Stimulated activated CD8-positive, alpha-beta memory T cell treated with anti-CD3 and anti-CD28 coated beads, Interleukin-15, amount 100 ng/mL, for 1 hour (primary cell): ENCODE results near the gene MSH4.
"Not testable (repeated sequence)": the region's sequence is repeated elsewhere in the genome, so short reads cannot be mapped to it uniquely, and the experiment has no call there.

Experiments used
- DNase-seq: peaks from one replicate; pipeline ENCODE4 v3.0.0-alpha.2; 2020; ENCODE audit warnings: low read depth

Gene MSH4

DNA sequence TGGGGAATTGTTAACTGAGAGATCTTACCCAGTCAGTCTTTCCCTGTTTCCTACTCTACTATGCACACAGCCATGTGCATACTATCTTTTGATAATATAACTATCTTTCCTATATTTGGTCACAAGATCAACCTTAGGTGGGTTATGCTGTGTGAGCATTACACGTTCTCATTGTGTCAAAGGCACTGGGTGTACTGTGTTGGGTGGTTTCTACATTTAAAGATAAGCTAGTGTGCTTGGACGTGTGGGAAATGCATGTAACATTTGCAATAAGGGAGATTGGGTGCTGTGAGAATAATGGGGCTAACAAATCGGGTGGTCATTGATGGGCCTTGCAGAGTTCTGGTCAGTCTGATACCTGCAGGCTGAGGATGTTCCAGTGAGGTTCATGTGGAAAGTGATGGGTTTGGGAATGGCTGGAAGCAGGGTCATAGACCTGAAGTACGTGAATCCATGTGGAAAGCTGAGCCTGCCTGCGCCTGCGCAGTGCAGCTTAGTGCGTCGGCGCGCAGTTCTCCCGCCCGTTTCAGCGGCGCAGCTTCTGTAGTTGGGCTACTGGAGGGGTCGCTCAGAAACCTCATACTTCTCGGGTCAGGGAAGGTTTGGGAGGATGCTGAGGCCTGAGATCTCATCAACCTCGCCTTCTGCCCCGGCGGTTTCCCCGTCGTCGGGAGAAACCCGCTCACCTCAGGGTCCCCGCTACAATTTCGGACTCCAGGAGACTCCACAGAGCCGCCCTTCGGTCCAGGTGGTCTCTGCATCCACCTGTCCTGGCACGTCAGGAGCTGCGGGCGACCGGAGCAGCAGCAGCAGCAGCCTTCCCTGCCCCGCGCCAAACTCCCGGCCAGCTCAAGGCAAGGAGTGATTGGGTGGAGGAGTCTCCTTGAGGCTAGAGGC is at the start of gene MSH4:
Gene MSH4, plus strand, starts transcription at position 507 of the 897 bp plus-strand sequence. Its CDS starts 104 bp downstream, at position 611.
- no peak for DNase-seq

DNA sequence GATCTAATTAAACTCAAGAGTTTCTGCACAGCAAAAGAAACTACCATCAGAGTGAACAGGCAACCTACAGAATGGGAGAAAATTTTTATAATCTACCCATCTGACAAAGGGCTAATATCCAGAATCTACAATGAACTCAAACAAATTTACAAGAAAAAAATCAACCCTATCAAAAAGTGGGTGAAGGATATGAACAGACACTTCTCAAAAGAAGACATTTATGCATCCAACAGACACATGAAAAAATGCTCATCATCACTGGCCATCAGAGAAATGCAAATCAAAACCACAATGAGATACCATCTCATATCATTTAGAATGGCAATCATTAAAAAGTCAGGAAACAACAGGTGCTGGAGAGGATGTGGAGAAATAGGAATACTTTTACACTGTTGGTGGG is 39.5 kb upstream of the MSH4 start:
- not testable (repeated sequence) for DNase-seq

DNA sequence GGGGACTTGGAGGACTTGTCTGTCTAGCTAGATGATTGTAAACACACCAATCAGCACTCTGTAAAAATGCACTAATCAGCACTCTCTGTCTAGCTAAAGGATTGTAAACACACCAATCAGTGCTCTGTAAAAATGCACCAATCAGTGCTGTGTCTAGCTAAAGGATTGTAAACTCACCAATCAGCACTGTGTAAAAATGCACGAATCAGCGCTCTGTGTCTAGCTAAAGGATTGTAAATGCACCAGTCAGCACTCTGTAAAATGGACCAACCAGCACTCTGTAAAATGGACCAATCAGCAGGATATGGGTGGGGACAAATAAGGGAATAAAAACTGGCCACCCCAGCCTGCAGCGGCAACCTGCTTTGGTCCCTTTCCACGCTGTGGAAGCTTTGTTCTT is 38.1 kb upstream of the MSH4 start:
- not testable (repeated sequence) for DNase-seq

DNA sequence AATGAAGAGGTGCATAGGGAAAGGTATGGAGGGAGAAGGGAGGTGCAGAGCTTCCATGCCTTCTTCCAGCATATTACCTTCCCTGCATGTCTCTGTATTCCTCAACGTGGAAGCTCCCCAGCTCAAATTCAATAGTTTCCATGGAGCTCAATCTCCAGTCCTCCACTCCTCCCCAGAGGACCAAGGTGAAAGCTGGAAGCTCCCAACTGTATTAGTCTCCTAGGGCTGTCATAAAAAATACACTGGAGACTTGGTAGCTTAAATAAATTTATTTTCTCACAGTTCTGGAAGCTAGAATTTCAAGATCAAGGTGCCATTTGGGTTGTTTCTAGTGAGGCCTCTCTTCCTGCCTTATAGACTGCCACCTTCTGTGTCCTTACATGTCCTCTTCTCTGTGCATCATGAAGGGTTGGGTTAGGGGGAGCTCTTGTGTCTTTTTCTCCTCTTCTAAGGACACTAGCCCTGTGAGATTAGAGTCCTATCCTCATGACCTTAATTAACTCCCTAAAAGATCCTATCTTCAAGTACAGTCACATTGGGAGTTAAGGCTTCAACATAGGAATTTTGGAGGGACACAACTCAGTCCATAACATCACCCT is 32.5 kb upstream of the MSH4 start:
- DNase-seq = no peak

DNA sequence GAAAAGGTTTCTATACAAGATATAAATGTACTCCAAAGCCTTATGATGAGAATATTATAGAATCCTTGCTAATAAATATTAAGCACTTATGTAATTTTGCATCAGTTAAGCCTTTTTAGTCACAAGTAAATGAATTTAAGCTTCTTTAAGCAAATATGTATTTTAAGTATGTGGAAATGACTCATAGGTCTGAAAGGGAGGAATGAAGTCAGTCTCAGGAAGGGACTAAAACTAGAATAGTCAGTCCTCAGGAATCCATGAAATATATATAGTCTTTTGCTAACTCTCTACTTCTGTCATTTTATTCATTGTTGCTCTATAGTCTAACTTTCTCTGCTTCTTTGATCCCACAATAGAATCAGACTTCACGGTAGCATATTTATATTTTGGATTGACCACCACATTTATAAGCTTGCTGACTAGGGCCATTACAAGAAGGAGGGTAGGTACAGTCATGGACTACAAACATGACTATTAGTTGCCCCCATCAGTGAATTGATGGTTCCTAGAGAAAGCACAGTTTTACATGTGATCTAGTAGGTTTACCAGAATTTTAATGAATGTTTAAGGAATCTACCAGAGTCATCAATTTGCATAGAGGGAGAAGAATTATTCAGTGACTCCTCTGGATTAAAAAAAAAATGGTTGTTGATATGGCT is 30.9 kb upstream of the MSH4 start:
- no peak for DNase-seq

DNA sequence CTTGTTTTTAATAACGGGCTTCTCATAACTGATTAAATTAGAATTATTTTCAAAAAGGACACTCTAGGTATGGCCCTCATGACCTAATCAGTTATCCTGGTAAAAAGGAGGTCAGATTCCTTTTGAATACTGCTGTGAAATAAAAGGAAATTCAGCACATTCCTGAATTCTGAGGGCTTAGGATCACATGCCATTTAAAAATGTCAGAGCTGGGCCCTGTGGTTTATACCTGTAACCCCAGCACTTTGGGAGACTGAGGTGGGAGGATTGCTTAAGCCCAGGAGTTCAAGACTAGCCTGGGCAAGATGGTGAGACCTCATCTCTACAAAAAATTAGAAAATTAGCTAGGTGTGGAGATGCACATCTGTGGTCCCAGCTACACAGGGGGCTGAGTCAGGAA is 28.7 kb upstream of the MSH4 start:
- DNase-seq = no peak

DNA sequence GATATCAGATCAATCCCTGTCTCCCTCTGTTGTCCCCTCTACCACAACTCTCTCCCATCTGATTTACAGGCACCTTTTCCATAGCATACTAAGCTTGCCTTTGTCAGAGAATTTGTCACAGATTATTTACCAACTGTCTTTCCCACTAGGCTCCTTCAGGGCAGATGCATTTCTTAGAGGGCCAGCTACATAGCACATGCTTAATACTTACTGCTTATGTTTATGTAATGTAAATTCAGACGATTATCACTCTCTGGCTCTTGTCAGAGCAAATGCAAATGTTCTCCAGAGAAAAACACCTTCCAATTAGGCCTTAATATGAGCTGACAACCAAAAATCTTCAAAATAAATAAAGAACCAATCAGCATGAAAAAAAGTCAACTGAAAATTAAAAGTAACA is 25.9 kb upstream of the MSH4 start:
- DNase-seq = no peak

DNA sequence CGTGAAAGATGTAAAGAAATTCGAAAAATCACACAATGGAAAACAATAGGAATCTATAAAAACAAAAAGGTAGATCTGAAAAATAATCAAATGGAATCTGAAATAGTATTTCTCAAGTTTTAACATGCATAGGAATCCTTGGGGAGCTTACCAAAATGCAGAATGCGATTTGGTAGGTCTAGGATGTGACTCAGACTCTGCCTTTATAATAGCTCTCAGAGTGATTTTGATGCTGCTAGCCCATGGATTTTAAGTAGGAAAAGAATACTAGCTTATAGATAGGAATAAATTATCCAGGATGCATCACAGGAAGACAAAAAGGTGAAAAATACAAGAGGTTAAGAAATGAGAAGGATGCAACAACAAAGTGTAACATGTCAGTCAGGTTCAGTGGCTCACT is 24.7 kb upstream of the MSH4 start:
- no peak for DNase-seq

DNA sequence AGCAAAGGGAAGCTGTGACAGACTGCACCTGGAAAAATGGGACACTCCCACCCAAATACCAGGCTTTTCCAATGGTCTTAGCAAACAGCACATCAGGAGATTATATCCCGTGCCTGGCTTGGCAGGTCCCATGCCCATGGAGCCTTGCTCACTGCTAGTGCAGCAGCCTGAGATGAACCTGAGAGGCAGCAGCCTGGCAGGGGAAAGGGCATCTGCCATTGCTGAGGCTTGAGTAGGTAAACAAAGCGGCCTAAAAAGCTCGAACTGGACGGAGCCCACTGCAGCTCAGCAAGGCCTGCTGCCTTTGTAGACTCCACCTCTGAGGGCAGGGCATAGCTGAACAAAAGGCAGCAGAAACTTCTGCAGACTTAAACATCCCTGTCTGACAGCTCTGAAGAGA is 18.9 kb upstream of the MSH4 start:
- DNase-seq = not testable (repeated sequence)

DNA sequence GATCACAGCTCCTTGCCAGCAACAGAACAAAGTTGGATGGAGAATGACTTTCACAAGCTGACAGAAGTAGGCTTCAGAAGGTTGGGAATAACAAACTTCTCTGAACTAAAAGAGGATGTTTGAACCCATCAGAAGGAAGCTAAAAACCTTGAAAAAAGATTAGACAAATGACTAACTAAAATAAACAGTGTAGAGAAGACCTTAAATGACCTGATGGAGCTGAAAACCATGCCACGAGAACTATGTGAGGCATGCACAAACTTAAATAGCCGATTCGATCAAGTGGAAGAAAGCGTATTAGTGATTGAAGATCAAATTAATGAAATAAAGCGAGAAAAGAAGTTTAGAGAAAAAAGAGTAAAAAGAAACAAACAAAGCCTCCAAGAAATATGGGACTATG is 18.0 kb upstream of the MSH4 start:
- not testable (repeated sequence) for DNase-seq

DNA sequence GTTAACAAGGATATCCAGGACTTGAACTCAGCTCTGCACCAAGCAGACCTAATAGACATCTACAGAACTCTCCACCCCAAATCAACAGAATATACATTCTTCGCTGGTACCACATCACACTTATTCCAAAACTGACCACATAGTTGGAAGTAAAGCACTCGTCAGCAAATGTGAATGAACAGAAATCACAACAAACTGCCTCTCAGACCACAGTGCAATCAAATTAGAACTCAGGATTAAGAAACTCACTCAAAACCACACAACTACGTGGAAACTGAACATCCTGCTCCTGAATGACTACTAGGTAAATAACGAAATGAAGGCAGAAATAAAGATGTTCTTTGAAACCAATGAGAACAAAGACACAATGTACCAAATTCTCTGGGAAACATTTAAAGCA is 16.5 kb upstream of the MSH4 start:
- DNase-seq = not testable (repeated sequence)

DNA sequence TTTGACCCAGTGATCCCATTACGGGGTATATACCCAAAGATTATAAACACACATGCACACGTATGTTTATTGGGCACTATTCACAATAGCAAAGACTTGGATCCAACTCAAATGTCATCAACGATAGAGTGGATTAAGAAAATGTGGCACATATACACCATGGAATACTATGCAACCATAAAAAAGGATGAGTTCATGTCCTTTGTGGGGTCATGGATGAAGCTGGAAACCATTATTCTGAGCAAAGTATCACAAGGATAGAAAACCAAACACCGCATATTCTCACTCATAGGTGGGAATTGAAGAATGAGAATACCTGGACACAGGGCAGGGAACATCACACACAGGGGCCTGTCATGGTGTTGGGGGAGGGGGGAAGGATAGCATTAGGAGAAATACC is 12.8 kb upstream of the MSH4 start:
- DNase-seq = not testable (repeated sequence)

DNA sequence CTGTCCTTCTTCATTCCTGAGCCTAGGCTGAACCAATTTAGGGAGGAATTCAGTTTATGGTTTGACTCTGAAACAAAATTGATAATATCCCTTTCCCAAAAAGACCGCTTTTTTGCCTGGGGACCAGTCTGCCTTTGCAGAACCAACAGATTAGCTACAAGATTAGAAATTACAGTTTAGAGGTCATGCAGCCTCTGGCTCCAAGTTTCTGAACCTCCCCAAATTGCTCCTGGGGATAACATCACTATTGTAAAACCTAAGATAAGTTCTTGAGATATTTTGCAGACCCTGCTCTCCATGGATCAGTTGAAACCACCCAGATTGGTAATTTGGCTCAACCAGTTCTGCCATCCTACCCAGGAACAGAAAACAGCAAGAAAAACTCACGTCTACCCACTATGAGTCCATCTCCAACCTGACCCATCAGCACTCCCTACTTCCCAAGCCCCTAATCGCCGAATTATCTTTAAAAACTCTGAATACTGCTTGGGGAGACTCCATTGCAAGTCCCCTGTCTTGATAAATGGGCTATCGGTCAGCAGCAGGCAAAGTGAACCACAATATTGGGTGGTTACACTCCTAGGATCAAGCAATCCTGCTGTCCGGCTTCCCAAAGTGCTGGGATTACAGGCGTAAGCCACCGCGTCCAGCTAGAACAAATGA is 11.2 kb upstream of the MSH4 start:
- DNase-seq = no peak

DNA sequence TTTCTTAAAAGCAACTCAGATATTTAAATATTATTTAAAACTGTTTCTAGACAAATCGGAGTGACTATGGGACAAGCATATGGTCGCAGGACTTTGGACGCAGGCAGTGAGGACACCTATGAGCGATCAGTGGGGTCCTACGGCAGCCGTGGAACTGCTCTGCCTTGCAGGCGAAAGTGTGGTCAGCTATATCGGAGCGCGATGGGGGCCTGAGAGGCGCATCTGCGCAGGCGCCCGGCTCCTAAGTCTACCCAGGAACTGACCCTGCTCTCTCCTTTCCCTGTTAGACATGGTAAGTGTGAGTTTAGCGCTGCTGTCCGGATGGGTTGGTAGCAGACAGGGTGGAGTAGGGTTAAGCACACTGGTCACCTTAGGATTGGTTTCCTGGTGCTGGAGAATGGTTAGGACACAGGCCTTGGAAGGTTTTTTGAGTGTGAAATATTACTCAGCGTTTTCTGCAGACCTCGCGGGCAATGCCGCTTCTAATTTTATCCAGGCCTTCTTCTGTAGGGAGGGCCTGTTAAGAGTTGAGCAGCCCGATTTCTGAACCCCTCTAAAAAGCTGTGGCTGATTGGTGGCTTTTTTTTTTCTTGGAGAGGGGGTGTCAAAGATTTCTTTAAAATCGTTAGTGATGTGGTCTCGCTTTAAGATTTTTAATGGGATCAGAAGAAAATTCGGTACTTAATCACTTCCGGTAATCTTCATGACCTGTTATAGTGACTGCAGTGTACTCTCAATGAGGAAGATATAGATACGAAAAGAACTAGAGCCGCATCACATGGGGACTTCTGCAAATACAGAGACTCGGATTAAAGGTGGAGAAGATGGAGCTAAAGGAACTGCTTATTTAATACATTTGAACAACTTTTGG is 10.5 kb upstream of the MSH4 start, which contains the start of gene RABGGTB:
Gene RABGGTB, plus strand, starts transcription at position 274 of the 871 bp plus-strand sequence. Its CDS starts 16 bp downstream, at position 290.
- DNase-seq = peak; percentile 85

DNA sequence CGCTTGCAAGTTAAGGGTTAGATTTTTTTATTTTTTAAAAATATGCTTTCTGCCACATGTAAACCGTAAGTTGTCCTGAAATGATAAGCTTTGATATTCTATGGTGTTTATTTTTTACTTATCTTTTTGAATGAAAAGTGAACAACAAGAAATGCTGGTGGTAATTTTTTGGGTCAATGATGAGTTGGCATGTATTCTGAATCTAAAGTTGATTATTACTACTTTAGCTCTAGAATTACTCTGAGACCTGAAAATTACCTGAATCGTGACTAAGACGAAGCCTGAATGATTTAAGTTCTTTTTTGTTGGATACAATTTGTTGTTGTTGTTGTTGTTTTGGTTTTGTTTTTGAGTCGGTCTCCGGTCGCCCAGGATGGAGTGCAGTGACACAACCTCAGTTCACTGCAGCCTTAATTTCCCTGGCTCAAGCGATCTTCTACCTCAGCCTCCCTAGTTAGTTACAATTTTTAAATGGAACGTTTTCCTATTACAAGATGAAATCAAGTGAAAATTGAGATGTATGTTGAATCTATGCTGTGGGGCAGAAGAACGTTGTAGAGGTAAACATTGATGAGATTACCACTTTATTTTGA is 9.7 kb upstream of the MSH4 start:
- DNase-seq = no peak

DNA sequence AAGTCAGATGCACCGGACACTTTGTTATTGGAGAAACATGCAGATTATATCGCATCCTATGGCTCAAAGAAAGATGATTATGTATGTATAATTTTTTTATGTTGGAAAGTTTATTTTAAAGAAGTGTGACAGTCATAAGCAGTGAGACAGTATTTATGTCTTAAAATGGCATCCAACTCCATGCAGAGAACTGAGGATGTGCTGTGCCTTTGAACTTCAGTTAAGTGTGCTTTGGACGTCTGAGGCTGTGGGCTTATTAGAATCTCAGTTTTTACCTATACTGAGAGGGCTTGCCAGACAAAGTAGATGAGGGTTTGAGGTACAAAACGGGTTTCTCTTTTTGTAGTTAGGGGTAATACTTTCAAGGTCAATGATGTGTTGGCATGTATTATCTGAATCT is 9.2 kb upstream of the MSH4 start:
- DNase-seq = no peak

DNA sequence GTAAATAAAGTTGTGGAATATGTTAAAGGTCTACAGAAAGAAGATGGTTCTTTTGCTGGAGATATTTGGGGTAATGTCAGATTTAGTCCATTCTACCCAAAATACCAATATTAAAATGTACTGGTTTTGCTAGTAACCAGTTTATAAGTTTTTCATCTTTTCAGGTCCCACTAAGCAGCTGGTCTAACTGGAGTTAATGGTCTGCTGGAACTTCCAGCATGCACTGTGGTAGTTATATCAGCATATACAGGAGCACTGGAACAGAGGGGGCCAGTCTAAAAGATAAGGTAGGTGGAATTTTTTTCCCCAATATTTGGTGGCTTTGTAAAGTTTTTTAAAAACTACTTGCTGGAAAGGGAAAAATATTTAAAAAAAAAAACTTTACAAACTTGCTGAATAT is 6.7 kb upstream of the MSH4 start:
- no peak for DNase-seq

DNA sequence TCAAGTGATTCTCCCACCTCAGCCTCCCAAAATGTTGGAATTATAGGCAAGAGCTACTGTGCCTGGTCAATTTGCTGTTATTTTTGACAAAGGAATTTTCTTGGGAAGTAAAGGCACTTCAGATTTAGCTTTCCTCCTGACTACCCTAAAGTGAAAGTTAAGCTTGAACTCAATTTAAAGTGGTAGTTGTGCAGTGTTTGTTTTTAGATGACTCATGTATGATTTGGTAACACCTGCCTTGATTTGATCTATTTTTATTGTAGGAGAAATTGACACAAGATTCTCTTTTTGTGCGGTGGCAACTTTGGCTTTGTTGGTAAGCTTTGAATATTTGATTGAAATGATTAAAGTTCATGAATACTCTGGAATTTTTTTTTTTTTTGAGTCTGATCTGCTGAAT is 5.7 kb upstream of the MSH4 start:
- DNase-seq = no peak

DNA sequence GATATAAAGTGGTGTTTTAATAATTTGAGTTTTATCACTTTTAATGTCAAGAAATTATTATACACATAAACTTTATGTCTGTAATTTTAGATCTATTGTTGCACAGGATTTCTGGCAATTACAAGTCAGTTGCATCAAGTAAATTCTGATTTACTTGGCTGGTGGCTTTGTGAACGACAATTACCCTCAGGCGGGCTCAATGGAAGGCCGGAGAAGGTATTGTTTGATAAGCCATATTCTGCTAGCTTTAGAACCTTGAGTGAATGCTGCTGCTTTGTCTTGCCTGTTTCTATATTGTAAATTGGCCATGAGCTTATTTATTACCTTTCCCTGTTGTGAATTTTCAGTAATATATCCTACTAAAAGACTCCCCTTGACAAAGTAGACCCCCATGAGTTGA is 4.6 kb upstream of the MSH4 start:
- no peak for DNase-seq

DNA sequence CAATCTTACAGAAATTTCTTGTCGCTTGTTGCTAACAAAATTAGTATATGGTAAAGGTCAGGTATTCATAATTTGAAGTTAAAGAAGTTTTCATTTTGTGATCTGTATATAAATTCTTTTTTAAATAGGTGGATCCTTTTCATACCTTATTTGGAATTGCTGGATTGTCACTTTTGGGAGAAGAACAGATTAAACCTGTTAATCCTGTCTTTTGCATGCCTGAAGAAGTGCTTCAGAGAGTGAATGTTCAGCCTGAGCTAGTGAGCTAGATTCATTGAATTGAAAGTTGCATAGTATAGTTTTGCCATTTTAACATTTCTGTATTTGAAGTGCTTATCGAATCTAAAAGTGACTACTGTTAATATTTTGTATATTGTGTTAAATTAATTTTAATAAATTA is 2.3 kb upstream of the MSH4 start:
- no peak for DNase-seq

DNA sequence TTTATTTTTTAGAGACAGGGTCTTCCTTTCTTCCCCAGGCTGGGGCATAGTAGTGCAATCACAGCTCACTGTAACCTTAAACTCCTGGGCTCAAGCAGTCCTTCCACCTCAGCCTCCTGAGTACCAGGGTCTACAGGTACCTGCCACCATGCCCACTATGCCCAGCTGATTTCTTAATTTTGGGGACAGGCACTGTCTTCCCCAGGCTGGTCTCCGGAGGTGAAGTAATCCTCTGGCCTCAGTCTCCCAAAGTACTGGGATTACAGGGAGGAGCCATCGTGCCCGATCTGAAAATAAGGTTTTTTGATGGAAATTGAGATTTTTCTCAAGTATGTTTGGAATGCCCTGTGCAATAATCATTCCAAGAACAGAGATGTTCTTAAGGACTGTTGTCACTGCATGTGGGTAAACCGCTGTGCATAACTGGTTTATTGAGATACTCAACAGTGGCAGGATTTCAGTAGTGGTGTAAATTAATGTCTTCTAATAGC is 934 bp upstream of the MSH4 start:
- DNase-seq = no peak
